ENCODE data around the gene SORCS2. TPM values are rescaled to one million over a fixed set of nuclear protein-coding genes. Genes with fewer than 3 reads are reported as not detected.

Gene SORCS2
- total and polyA plus RNA-seq, 2 of the 13 experiments (the other 11 are each of a cell fraction or from before 2014, with no cell fraction given) = 0.82 to 1.0 TPM

GRCh38 chr4:7629501-7630254 is 437.3 kb downstream of the SORCS2 start (continued):
- TF ChIP-seq DNMT3B (CRISPR knock-in tag; conservative IDR thresholded peaks at IDR 0.05) = no peak
- TF ChIP-seq ZFP82 (CRISPR knock-in tag; IDR thresholded peaks at IDR 0.05; ENCODE audit: borderline replicate concordance) = no peak
- TF ChIP-seq ZNF274 (CRISPR knock-in tag; IDR thresholded peaks at IDR 0.05) = no peak
- 0 out of 2 replicates have a peak, but pooled peaks have one; percentile 10 for TF ChIP-seq SP5 (CRISPR knock-in tag; IDR thresholded peaks at IDR 0.05; ENCODE audit: borderline replicate concordance, low read depth)
- TF ChIP-seq ZNF574 (CRISPR knock-in tag; IDR thresholded peaks at IDR 0.05) = no peak
- TF ChIP-seq ZBTB49 (CRISPR knock-in tag; IDR thresholded peaks at IDR 0.05; ENCODE audit: borderline replicate concordance) = no peak
- peak; percentile 55; the same call in 1 of the 2 replicates for TF ChIP-seq ZBTB37 (CRISPR knock-in tag; IDR thresholded peaks at IDR 0.05)
- TF ChIP-seq CCAR2 (optimal IDR thresholded peaks at IDR 0.05; ENCODE audit: low read depth, low read length) = no peak
- no peak for TF ChIP-seq NFAT5 (CRISPR knock-in tag; IDR thresholded peaks at IDR 0.05)
- TF ChIP-seq BORCS8-MEF2B (CRISPR knock-in tag; IDR thresholded peaks at IDR 0.05) = no peak
- 0 out of 2 replicates have a peak, but pooled peaks have one; percentile 20 for TF ChIP-seq UBTF (CRISPR knock-in tag; IDR thresholded peaks at IDR 0.05)
- TF ChIP-seq MEF2D (CRISPR knock-in tag; IDR thresholded peaks at IDR 0.05) = no peak
- no peak for TF ChIP-seq KAT2B (IDR thresholded peaks at IDR 0.05; ENCODE audit: borderline replicate concordance, low read depth, low read length)
- no peak for TF ChIP-seq ZNF282 (IDR thresholded peaks at IDR 0.05; ENCODE audit: partially characterized antibody)
